Upper lobe of left lung (tissue), 6 donors: ENCODE data around the gene TRIM7. TPM values are rescaled to one million over a fixed set of nuclear protein-coding genes. Genes with fewer than 3 reads are reported as not detected.

ENCODE experiments used
- ATAC-seq, 2 donors: fragments of 200-7000 bp; cut with Tn5 transposase; one replicate each; pipeline ENCODE4 v1.9.1; 2022; ENCODE audit warnings: mild to moderate bottlenecking in 2 of 2, moderate library complexity in 2 of 2; ENCODE audit not compliant: low FRiP score in 2 of 2
- DNase-seq, 2 donors: peaks; one replicate each; pipeline ENCODE4 v3.0.0-alpha.2; 2019 to 2020
- H3K27ac ChIP-seq, 4 donors: fragments of 200-600 bp; sonication (generic); one replicate each; pipeline ENCODE4 v1.5.1; 2016 to 2019
- H3K27me3 ChIP-seq, 4 donors: fragments of 200-600 bp; sonication (generic); one replicate each; pipeline ENCODE4 v1.5.1; 2017 to 2019
- H3K36me3 ChIP-seq, 4 donors: fragments of 200-600 bp; sonication (generic); one replicate each; pipeline ENCODE4 v1.5.1; 2016 to 2019
- H3K4me1 ChIP-seq, 4 donors: fragments of 200-600 bp; sonication (generic); one replicate each; pipeline ENCODE4 v1.5.1; 2018 to 2019
- H3K4me3 ChIP-seq, 4 donors: fragments of 200-600 bp; sonication (generic); one replicate each; pipeline ENCODE4 v1.5.1; 2017 to 2019; ENCODE audit warnings: mild to moderate bottlenecking in 2 of 4, moderate library complexity in 1 of 4
- H3K9me3 ChIP-seq, 4 donors: fragments of 200-600 bp; sonication (generic); one replicate each; pipeline ENCODE4 v1.5.1; 2018 to 2019
- CTCF ChIP-seq, 6 experiments: fragments of 450-650 bp in 4 of 6; fragments of 200-600 bp in 2 of 6; sonication (generic) in 2 of 6; IDR thresholded peaks; one replicate each; pipeline ENCODE4 v1.5.1; 2016 to 2019; ENCODE audit warnings: antibody characterized with exemption in 6 of 6
- EP300 ChIP-seq, 4 donors: sonication (generic); formaldehyde crosslinking; IDR thresholded peaks; one replicate each; pipeline ENCODE4 v1.5.1; 2017; ENCODE audit warnings: antibody characterized with exemption in 4 of 4, control low read depth in 2 of 4
- POLR2A ChIP-seq, 4 donors: fragments of 450-650 bp; IDR thresholded peaks; one replicate each; pipeline ENCODE4 v1.5.1; 2016 to 2017; ENCODE audit warnings: antibody characterized with exemption in 4 of 4, mild to moderate bottlenecking in 2 of 4
- POLR2AphosphoS5 ChIP-seq, 2 donors: sonication (generic); formaldehyde crosslinking; IDR thresholded peaks; one replicate each; pipeline ENCODE4 v1.5.1; 2017; ENCODE audit warnings: antibody characterized with exemption in 2 of 2
- WGBS, 2 donors: methylation state at CpG; one replicate each; pipeline ENCODE4 v1.1.5; 2017 to 2018; 5-methylcytosine and 5-hydroxymethylcytosine counted together
- total RNA-seq, 6 donors: library from RNA; depleted of rRNA in 4 of 6; stranded (reverse); fragments of >200 nt in 4 of 6; gene quantifications; one replicate each; pipeline versions ENCODE4 v1.1.0 to v1.2.1, GENCODE V29; 2016 to 2021
- donor health status: DM: no; HTN: no; CAD: no; lungs with moderate emphysema.
- donor health status: DM: no; HTN: yes; CAD: no; lungs with severe emphysema.

TRIM7 gene
- total RNA-seq, 6 donors from 2014 or later = 0.83 to 6.7 (median 2.9) TPM

DNA sequence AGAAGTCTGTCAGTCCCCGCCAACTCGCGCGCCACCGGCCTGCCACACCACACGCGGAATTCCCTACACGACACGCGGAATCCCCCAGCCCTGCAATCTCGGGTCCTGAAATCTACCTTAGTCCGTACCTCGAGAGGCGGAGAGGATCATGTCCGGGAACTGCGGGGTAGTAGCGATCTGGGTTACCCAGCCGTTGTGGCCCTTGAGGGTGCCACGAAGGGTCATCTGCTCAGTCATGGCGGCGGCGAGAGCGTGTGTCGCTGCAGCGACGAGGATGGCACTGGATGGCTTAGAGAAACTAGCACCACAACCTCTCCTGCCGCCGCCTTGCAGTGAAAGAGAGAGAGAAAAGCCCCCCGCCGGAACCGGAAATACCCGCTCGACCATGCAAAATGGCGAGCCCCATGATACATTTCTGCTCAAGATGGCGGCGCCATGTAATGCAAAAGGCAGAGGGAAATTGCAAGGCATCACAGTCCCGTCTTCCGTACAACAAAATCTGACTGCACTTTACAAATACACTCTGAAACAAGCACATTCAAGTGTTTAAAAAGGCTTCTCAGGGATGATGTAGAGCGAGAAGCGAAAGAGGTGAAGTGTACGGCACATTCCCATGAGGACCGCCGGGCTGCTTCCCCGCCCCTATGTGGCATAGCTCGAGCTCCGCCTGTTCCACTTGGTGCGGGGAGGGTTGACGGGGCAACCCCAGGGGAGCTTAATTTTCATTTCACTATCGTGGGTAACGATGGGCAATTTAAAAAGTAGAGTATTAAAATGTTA lies 38.8 kb upstream of the TRIM7 start, which contains the start of gene RACK1:
Gene RACK1 (minus strand): TSS at position 343 of the 780 bp plus-strand sequence. CDS start 106 bp downstream, at position 237.
- peak within 1 kb of the TSS; percentile 58 to 87 (median 70) for H3K4me3 ChIP-seq
- peaks cover 32 to 37% (median 34%) of the 10 kb centered on the region in 4 donors for H3K36me3 ChIP-seq
- no peaks in the 10 kb centered on the region for H3K9me3 ChIP-seq
- peak; percentile 88 to 89 for DNase-seq
- 0 to 1% methylated on average over 35 to 50 of the region's 50 CpGs for WGBS, 2 donors
- TF ChIP-seq CTCF (IDR thresholded peaks at IDR 0.05) = peak in 2 of 6 experiments; percentile 8 to 10
- TF ChIP-seq POLR2A (IDR thresholded peaks at IDR 0.05) = peak; percentile 30 to 86 (median 68)
- TF ChIP-seq POLR2AphosphoS5 (IDR thresholded peaks at IDR 0.05) = peak; percentile 73 to 86
- TF ChIP-seq EP300 (IDR thresholded peaks at IDR 0.05) = no peak
- peaks cover 48 to 64% (median 52%) of the 10 kb centered on the region in 4 donors for H3K4me1 ChIP-seq
- H3K27me3 ChIP-seq = no peaks in the 10 kb centered on the region
- peak; percentile 82 to 86 for ATAC-seq
- peak within 1 kb of the TSS; percentile 93 to 99 (median 96) for H3K27ac ChIP-seq

GRCh38 chr5:181243018-181243563 lies 38.1 kb upstream of the TRIM7 start:
- WGBS, 2 donors = 0 to 1% methylated on average over 6 to 25 of the region's 25 CpGs
- H3K4me1 ChIP-seq = peaks cover 41 to 58% (median 46%) of the 10 kb centered on the region in 4 donors
- no peak for TF ChIP-seq POLR2AphosphoS5 (IDR thresholded peaks at IDR 0.05)
- no peak for TF ChIP-seq POLR2A (IDR thresholded peaks at IDR 0.05)

DNA sequence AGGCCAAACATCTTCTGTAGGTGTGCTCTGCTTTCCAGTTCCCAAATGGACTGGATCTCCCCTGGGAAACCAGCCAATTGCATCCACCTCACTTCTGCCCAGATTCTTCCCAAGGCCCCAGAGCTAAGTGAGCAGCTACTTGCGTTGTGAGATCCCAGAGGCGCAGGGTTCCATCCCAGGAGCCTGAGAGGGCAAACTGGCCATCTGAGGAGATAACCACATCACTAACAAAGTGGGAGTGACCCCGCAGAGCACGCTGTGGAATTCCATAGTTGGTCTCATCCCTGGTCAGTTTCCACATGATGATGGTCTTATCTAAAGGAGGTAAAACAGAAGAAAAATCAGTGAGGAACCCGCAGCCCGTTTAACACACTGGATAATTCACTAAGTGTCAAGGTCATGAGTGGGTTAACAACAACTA lies 37.0 kb upstream of the TRIM7 start:
- DNase-seq = no peak
- peaks cover 35 to 52% (median 38%) of the 10 kb centered on the region in 4 donors for H3K4me1 ChIP-seq
- H3K9me3 ChIP-seq = no peaks in the 10 kb centered on the region
- 33 to 51% methylated on average over 6 of the region's 6 CpGs for WGBS, 2 donors
- peak overlapping the region; percentile 58 to 87 (median 70) for H3K4me3 ChIP-seq
- H3K27ac ChIP-seq = peak overlapping the region; percentile 93 to 99 (median 96)
- H3K27me3 ChIP-seq = no peaks in the 10 kb centered on the region
- peaks cover 49 to 54% (median 51%) of the 10 kb centered on the region in 4 donors for H3K36me3 ChIP-seq
- TF ChIP-seq POLR2AphosphoS5 (IDR thresholded peaks at IDR 0.05) = no peak
- TF ChIP-seq CTCF (IDR thresholded peaks at IDR 0.05) = no peak
- TF ChIP-seq POLR2A (IDR thresholded peaks at IDR 0.05) = no peak
- TF ChIP-seq EP300 (IDR thresholded peaks at IDR 0.05) = no peak
- no peak for ATAC-seq

More at GRCh38 chr5:181243018-181243563, 38.1 kb upstream of the TRIM7 start:
- Histone ChIP-seq H3K9me3 (no peaks in the 10 kb centered on the region), H3K4me3 (peak overlapping the region; percentile 58 to 87 (median 70)), H3K27me3 (no peaks in the 10 kb centered on the region), H3K36me3 (peaks cover 39 to 44% (median 41%) of the 10 kb centered on the region in 4 donors), H3K27ac (peak overlapping the region; percentile 93 to 99 (median 96))
- ATAC-seq = peak in 1 of 2 donors; percentile 1
- DNase-seq = no peak

GRCh38 chr5:181241393-181241975 lies 36.5 kb upstream of the TRIM7 start:
- ATAC-seq (no peak), DNase-seq (no peak)
- H3K9me3 ChIP-seq = no peaks in the 10 kb centered on the region
- 31 to 37% methylated on average over 6 of the region's 6 CpGs for WGBS, 2 donors
- H3K27ac ChIP-seq = peak overlapping the region; percentile 93 to 99 (median 96)
- H3K27me3 ChIP-seq = no peaks in the 10 kb centered on the region
- H3K4me1 ChIP-seq = peaks cover 35 to 52% (median 38%) of the 10 kb centered on the region in 4 donors
- peak overlapping the region in 1 of 4 donors; percentile 64 for H3K4me3 ChIP-seq
- H3K36me3 ChIP-seq = peaks cover 54 to 60% (median 57%) of the 10 kb centered on the region in 4 donors
- TF ChIP-seq EP300 (IDR thresholded peaks at IDR 0.05) = no peak
- no peak for TF ChIP-seq POLR2A (IDR thresholded peaks at IDR 0.05)
- TF ChIP-seq POLR2AphosphoS5 (IDR thresholded peaks at IDR 0.05) = no peak
- TF ChIP-seq CTCF (IDR thresholded peaks at IDR 0.05) = no peak
